NCI-H446 treated with DMSO at 0.1 percent for 48 hours (cell line): ENCODE results near the gene ATF6.

Experiments
- DNase-seq: peaks from one replicate; lab custom pipeline; 2025; lab: John Stamatoyannopoulos, UW

The ATF6 gene

DNA sequence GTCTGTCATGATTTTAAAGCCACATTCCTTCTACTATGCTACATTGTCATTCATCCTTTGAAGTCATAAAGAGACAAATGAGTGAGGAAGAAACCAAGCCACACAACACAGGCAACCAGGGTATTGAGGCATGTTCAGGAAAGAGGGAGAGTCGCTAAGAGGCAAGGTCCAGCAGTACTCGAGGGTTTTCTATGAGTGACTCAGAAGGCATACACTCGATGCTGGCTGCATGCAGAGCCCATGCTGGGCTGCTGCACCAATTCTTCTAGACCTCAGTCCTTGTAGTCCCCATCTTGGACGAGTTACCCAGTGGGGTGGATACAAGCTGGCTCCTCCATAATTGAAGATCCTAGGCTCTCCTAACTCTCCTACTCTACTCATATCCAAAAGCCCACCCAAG, 199.9 kb downstream of the ATF6 start:
- DNase-seq, result no peak

DNA sequence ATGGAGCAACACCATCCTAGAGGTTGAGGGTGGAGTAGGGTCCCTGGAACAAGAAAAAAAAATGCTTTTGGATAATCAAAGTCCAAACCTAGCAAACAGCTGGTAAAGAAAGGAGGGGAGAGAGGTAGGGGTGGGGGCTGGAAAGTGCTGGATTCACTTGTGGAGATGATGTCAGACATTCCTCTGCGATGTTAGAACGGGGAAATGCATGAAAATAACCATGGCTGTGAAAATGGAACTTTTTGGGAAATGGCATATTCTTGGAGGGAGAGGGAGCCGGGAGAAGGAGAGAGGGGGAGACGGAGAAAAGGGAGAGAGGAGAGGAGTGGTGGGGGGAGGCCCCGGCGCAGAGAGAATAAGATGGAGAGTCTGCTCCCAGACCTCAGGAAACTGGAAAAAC, 203.9 kb downstream of the ATF6 start:
- DNase-seq, result no peak

DNA sequence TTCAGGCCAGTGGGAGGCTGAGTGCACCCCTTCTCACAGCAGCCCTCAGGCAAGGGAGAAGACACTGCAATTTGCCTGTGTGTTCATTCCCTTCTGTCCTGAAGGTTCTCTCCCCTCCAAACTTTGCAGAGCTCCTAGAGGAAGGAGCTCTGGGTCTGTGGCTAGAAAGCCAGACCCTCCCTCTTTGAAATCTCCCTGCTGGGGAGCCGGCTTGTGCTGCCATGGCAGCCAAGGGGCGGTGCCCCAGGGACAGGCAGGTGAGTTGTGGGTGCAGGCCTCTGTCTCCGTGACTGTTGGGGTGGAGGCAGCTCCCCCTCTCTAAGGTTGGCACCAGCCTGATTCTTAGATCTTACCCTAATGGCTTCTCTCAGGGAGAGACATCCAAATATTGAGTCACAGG, 204.5 kb downstream of the ATF6 start:
- no peak for DNase-seq

GRCh38 chr1:161972828-161973227, 206.7 kb downstream of the ATF6 start:
- no peak for DNase-seq

DNA sequence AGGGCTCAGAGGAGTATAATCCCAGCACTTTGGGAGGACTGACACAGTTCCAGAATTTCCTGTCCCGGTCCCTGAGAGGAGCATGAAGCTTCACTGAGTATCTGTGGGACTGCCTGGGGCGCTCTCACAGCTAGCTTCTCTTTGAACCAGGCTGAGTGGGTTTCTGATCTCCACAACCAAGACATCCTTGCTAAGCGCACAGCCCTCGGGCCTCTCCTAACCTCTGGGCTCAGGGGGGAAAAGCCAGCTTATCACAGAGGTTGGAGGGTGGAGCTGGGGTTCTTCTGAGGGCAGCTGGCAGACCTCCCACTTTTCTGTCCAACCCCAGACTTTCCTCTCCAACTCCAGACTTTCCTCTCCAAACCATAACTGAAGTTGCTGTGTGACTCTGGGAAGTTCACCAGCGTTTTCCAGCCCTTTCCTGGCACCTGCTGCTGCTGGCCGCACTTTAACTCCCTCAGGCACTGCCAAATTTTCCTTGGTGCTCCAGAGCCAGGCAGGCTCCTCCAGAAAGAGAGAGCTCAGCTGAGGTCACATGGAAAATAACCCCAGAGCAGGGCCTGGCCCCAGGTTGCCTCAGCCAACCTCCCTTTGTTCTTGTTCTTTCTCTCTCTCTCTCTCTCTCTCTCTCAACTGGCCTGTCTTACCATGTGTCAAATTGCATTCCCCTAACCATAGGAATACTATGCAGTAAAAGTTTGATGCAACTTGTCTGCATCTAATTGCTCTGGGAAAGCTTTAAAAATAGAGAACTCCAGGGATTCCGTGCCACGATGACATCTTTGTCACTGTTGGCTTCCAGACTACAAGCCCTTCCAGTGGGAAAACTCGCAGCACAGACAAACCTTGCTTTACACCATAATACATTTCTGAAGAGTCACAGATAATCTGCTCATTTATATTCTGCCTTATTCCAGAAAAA, 208.1 kb downstream of the ATF6 start:
- peak; percentile 16 for DNase-seq

DNA sequence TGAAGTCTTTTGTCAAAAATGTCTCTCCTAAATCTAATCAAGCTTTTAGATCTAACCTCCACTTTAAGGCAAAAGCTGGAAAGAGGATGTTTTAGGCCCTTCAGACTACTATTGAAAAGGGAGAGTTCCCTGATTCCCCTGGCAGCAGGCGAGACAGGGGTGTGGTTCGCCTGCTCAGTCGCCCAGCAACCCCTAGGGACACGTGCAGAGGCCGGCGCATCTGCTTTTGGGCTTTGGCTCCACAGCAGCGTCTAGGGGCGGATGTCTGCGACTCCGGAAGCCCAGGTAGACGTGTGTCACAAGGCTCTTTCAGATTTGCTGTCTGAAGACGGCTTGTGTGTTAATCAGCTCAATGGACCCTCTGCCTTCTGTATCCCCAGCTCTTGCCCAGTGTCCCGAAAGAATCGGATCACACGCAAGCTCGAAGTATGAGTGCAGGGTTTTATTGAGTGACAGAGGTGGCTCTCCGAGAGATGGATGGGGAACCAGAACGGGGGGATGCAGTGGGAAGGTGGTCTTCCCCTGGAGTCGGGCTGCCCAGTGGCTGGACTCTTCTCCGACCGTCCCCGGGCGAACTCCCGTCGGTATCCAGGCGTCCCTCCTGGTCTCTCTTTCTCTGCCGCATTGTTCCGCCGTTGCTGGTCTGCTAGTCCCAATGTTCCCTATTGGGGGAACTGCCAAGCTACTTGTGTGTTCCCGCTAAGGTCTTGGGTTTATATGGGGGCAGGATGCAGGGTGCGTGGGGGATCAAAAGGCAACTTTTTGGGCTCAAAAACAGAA, 212.1 kb downstream of the ATF6 start:
- no peak for DNase-seq

DNA sequence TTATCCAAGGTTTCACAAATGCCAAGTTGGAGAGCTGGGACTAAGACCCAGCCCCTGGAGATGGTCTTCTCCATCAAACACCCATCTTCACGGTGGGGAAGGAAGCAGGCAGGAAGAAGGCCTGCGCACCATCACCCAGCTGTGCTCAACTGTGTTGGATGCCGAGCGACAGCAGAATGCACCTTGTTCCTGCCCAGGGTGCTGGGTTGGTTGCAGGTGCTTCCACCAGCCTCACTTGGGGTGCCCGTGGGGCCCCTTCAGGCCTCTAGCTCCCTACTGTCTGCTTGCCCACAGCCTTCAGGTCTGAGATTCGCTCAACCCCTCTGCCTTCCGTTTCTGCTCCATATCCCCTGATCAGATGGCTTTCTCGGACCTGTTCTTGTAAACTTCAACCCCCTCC, 215.0 kb downstream of the ATF6 start:
- no peak for DNase-seq

- no peak for DNase-seq
These were observed 215.8 kb downstream of the ATF6 start for GRCh38 chr1:161981735-161982506.

DNA sequence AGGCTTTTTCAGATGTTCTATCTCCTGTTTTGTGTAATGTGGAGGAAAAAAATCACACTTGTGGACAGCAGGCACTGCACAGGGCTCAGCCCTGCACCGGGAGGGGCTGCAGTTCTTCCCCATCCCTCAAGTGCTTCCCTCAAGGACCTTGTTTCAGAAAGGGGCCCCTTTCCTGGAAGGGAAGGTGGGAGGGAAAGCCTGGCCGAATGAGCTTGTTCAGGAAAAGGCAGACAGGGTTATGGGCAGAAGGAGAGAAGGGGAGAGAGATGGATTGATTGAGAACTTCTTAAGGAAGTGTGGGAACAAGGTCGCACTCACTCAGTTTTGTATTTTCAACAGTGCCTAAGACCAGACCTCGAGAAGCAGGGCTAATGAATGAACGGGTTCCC, 216.4 kb downstream of the ATF6 start:
- DNase-seq, result no peak

DNA sequence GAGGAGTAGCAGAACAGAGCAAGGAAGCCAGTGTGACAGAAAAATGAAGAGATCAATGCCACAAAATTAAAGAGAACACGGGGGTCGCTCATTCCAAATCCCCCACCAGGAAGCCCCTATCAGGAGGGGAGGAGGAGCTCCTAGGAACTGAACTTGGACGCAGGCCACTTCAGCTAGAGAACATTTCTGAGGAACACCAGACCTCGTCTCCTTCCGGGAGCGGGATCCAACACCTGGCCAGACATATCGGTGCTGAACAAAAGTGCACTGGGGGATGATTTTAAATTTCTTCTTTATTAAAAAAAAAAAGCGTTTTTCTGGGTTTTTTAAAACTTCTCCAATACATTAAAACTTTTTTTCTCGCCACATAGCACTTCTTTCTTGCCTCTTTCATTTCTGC, 216.8 kb downstream of the ATF6 start:
- DNase-seq, result no peak

GRCh38 chr1:161983725-161984124, 217.6 kb downstream of the ATF6 start:
- DNase-seq, result no peak

DNA sequence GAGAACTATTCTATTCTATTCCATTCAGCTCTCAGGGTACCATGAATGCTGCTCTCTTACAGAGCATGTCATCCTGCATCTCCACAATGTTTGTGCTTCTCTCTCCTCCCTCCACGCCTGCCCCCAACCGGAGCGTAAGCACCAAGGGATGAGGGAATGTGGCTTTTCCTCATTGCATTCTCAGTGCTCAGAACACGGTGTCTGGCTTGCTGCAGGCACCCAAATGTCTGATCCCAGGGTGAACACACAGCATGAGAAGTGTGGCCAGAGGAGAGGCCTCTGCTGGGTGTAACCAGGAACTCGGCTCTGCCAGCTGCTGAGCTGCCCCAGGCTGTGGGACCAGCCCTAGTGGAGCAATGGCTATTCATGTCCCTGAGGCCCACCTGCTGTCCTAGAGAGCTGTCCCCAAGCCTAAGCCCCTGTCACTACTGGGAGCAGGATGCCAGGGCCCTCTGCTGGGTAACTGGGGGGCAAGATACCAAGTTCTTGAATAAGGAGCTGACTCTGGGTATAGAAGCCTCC, 219.2 kb downstream of the ATF6 start:
- DNase-seq, result no peak

GRCh38 chr1:161986328-161986727, 220.2 kb downstream of the ATF6 start:
- DNase-seq, result peak; percentile 85

DNA sequence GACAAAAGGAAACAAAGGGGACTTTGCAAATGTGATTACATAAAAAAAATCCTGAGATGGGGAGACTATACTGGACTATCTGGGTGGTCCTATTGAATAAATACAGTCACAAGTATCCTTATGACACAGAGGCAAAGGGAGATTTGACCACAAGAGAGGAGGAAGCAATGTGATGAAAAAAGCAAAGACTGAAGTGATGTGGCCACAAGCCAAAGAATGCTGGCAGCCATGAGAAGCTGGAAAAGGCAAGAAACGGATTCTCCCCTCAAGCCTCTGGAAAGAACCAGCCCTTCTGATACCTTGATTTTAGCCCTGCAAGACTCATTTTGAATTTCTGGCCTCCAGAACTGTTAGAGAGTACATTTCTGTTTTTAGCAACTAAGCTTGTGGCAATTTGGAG, 221.2 kb downstream of the ATF6 start:
- DNase-seq, result no peak

DNA sequence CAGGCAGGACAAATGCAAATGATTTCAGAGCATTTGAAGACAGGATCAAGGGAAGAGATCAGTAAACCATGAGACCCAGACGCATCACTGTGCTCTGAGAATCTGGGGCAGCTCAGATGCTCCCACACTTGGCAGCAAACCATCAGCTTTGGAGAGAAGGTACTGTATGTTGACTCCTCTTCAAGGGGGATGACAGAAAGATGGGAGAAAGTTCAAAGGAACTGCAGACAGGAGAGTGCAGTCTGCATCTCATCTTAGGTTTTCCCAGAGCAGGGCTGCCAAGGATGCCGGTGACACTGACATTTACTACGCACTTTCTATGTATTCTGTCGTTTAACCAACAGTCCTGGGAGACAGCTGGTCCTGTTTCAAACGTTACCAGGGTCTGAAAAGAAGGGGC, 221.8 kb downstream of the ATF6 start:
- DNase-seq, result no peak

- DNase-seq, result no peak
These were observed 222.3 kb downstream of the ATF6 start for GRCh38 chr1:161988413-161988812.

DNA sequence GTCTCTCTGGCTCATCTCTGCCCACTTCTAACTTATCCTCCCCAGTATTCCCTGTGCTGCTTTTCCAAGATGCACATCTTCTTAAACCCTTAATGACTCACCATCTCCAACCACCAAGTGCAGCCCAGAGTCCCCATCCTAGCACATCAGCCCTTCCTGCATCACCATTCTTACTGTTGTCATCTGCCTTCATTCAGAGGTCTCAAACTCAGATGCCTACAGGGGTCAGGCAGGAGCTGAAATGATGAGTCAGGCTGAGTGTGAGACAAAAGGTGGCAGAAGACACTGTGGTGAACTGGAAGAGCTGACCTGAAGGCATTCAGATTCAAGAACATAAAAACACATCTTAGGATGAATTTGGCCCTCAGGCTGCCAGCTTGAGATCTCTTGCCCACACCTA, 223.0 kb downstream of the ATF6 start:
- no peak for DNase-seq

DNA sequence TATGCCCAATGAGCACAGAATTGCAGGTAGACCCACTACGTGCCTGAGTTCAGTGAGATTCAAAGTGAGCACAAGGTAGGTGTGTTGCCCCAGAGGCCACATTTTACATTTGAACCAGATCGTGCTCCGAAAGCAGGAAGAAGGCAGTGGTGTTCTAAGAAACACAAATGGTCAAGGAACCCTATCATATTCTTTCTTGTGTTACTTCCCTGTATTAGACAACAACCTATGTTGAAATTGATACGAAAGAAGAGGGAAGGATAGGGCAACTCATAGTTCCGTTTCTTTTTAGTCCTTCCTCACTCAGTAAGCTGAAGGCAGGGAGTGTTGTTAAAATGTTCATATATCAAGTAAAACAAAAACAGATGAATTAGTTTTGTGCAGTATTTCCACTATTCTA, 223.7 kb downstream of the ATF6 start:
- no peak for DNase-seq

- no peak for DNase-seq
These were observed 227.5 kb downstream of the ATF6 start for GRCh38 chr1:161993576-161993975.

GRCh38 chr1:161994175-161994668, 228.1 kb downstream of the ATF6 start:
- no peak for DNase-seq

- no peak for DNase-seq
These were observed 231.0 kb downstream of the ATF6 start for GRCh38 chr1:161997152-161997551.

DNA sequence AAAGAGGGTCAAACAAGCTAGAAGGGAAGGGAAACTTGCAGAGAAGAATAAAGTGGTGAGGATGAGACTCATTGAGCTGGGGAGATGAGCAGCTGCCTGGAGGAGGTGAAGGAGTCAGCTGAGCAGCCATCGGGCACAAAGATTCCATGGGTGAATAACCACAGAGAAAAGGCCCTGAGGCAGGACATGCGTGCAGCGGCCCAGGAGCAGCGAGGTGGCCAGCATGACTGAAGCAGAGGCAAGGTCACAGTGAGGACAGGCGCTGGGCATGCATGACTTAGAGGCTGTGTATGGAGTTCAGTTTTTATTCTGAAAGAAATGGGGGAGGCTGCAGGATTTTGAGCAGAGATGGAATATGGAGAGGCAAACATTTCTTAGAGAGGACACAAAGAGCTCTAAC, 232.7 kb downstream of the ATF6 start:
- no peak for DNase-seq
